Vagina (tissue), 2 donors: Measurements from ENCODE around the gene UBE2N. TPM values are rescaled to one million over a fixed set of nuclear protein-coding genes. Genes with fewer than 3 reads are reported as not detected.

Experiments used
- DNase-seq, 2 donors: peaks; one replicate each; pipeline ENCODE4 v3.0.0-alpha.2; 2017; ENCODE audit errors: extremely low spot score in 2 of 2
- H3K27ac ChIP-seq: fragments of 200-600 bp; sonication (generic); one replicate; pipeline ENCODE4 v1.5.1; 2019
- H3K27me3 ChIP-seq: fragments of 200-600 bp; sonication (generic); one replicate; pipeline ENCODE4 v1.5.1; 2019
- H3K36me3 ChIP-seq, 2 donors: fragments of 200-600 bp; sonication (generic); one replicate each; pipeline ENCODE4 v1.5.1; 2017 to 2019
- H3K4me1 ChIP-seq: fragments of 200-600 bp; sonication (generic); one replicate; pipeline ENCODE4 v1.5.1; 2019
- H3K4me3 ChIP-seq, 2 donors: fragments of 200-600 bp; sonication (generic); 1 replicate in 1 of 2; 2 replicates in 1 of 2; pipeline ENCODE4 v1.5.1; 2016 to 2019
- H3K9me3 ChIP-seq: fragments of 200-600 bp; sonication (generic); one replicate; pipeline ENCODE4 v1.5.1; 2019
- POLR2A ChIP-seq, 2 donors: fragments of 450-650 bp; IDR thresholded peaks; one replicate each; pipeline ENCODE4 v1.6.1; 2017; ENCODE audit warnings: antibody characterized with exemption in 2 of 2, mild to moderate bottlenecking in 2 of 2, moderate library complexity in 2 of 2
- POLR2AphosphoS5 ChIP-seq, 2 donors: sonication (generic); formaldehyde crosslinking; IDR thresholded peaks; one replicate each; pipeline ENCODE4 v1.9.0; 2017; ENCODE audit warnings: antibody characterized with exemption in 2 of 2, mild to moderate bottlenecking in 2 of 2, low read depth in 1 of 2; ENCODE audit not compliant: insufficient read depth in 1 of 2
- intact Hi-C: fragments of 100-400 bp; cut with DNase I; formaldehyde crosslinking; loops from one replicate; pipeline ENCODE4 v1.15.1; 2023
- total RNA-seq: library from RNA; depleted of rRNA; stranded (reverse); fragments of >200 nt; gene quantifications from one replicate; pipeline ENCODE4 v1.2.3, GENCODE V29; 2016
- TF ChIP-seq, protein P1 (sequence below), 3 experiments: fragments of 450-650 bp in 2 of 3; fragments of 200-600 bp in 1 of 3; sonication (generic) in 1 of 3; IDR thresholded peaks; one replicate each; pipeline ENCODE4 v1.5.1; 2017 to 2019; ENCODE audit warnings: antibody characterized with exemption in 3 of 3, mild to moderate bottlenecking in 2 of 3, moderate library complexity in 2 of 3

Gene UBE2N
- total RNA-seq, 1 donor from 2014 or later: 52.5 TPM

GRCh38 chr12:93377252-93378195 is 64.2 kb downstream of the UBE2N start, which contains the start of gene NUDT4:
Gene NUDT4, plus strand, starts transcription at chr12:93377925. Its CDS starts 398 bp downstream, at chr12:93378323.
- H3K27me3 ChIP-seq: no peaks in the 10 kb centered on the region
- TF ChIP-seq POLR2AphosphoS5 (IDR thresholded peaks at IDR 0.05; ENCODE audit: insufficient read depth in 1 of 2, low read depth in 1 of 2) (peak; percentile 70 to 97), POLR2A (IDR thresholded peaks at IDR 0.05) (peak in 1 of 2 donors; percentile 95)
- TF ChIP-seq, protein P1, sequence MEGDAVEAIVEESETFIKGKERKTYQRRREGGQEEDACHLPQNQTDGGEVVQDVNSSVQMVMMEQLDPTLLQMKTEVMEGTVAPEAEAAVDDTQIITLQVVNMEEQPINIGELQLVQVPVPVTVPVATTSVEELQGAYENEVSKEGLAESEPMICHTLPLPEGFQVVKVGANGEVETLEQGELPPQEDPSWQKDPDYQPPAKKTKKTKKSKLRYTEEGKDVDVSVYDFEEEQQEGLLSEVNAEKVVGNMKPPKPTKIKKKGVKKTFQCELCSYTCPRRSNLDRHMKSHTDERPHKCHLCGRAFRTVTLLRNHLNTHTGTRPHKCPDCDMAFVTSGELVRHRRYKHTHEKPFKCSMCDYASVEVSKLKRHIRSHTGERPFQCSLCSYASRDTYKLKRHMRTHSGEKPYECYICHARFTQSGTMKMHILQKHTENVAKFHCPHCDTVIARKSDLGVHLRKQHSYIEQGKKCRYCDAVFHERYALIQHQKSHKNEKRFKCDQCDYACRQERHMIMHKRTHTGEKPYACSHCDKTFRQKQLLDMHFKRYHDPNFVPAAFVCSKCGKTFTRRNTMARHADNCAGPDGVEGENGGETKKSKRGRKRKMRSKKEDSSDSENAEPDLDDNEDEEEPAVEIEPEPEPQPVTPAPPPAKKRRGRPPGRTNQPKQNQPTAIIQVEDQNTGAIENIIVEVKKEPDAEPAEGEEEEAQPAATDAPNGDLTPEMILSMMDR (IDR thresholded peaks at IDR 0.05): no peak
- intact Hi-C loops: no loop called here

DNA sequence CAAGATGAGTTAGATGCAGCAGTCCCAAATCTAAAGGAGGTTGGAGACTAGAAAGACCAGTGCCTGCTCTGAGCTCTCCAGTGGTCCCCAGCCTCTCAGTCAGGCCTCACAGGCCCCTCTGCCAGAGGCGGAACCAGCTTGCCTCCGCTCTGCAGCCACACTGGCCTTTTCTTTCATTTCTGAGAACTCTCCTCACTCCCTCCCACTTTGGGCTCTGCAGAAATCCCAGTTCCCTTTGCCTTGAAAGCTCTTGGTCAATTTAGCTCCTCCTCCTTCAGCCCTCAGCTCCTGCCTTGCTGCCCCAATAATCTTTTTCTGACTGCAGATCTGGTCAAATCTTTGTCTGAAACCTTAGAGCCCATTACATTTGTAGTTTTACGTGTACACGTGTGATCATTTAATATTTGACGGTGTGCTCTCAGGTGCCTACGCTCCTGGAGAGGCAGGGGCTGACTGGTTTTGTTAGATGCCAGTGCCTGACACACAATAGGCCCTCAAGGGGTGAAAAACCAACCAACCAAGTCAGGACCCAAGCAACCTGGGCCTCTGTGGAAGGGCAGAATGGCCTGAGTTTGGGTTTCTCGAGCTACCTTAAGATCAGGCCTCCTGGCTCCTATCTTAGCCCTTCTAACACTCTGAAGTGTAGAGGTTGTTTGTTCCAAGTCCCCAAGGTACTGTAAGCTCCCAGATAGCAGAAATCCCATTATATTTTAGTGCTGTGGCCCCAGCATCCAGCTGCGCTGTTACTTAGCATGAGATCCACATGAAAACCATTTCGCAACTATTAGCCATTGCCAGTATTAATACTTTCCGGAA is 65.1 kb downstream of the UBE2N start:
- intact Hi-C loops: no loop called here
- peak overlapping the region; percentile 91 for H3K27ac ChIP-seq
- no peaks in the 10 kb centered on the region for H3K36me3 ChIP-seq
- H3K9me3 ChIP-seq: no peaks in the 10 kb centered on the region
- peak overlapping the region in 1 of 2 donors; percentile 76 for H3K4me3 ChIP-seq
- TF ChIP-seq POLR2AphosphoS5 (IDR thresholded peaks at IDR 0.05; ENCODE audit: insufficient read depth in 1 of 2, low read depth in 1 of 2): peak in 1 of 2 donors; percentile 21
- no peak for TF ChIP-seq POLR2A (IDR thresholded peaks at IDR 0.05)
- TF ChIP-seq, protein P1 (IDR thresholded peaks at IDR 0.05): no peak
- DNase-seq: no peak
- H3K4me1 ChIP-seq: peaks cover 44% of the 10 kb centered on the region
- H3K27me3 ChIP-seq: no peaks in the 10 kb centered on the region

More at GRCh38 chr12:93377252-93378195, 64.2 kb downstream of the UBE2N start, which contains the start of gene NUDT4:
- H3K4me3 ChIP-seq: peak within 1 kb of the TSS; percentile 76
- peaks cover 53% of the 10 kb centered on the region for H3K4me1 ChIP-seq
- peak within 1 kb of the TSS; percentile 91 for H3K27ac ChIP-seq
- peak; percentile 95 to 97 for DNase-seq
- H3K9me3 ChIP-seq: no peaks in the 10 kb centered on the region
- H3K36me3 ChIP-seq: no peaks in the 10 kb centered on the region

DNA sequence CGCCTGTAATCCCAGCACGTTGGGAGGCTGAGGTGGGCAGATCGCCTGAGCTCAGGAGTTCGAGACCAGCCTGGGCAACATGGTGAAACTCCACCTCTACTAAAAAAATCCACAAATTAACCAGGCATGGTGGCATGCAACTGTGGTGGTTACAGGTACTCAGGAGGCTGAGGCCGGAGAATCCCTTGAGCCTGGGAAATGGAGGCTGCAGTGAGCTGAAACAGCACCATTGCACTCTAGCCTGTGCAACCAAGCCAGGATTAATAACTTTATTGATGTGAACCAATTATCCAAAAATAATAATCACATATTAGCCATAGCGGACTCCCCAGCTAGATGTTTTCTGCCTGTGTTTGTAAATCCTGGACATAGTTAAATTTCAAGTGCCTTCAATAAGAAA is 65.8 kb downstream of the UBE2N start:
- no peaks in the 10 kb centered on the region for H3K27me3 ChIP-seq
- no peaks in the 10 kb centered on the region for H3K36me3 ChIP-seq
- no peak for DNase-seq
- no peak overlapping the region for H3K4me3 ChIP-seq
- intact Hi-C loops: no loop called here
- no peak overlapping the region for H3K27ac ChIP-seq
- no peak for TF ChIP-seq POLR2A (IDR thresholded peaks at IDR 0.05)
- TF ChIP-seq, protein P1 (IDR thresholded peaks at IDR 0.05): no peak
- no peak for TF ChIP-seq POLR2AphosphoS5 (IDR thresholded peaks at IDR 0.05; ENCODE audit: insufficient read depth in 1 of 2, low read depth in 1 of 2)
- peaks cover 37% of the 10 kb centered on the region for H3K4me1 ChIP-seq
- no peaks in the 10 kb centered on the region for H3K9me3 ChIP-seq

GRCh38 chr12:93373961-93374656 is 67.6 kb downstream of the UBE2N start:
- H3K27ac ChIP-seq: no peak overlapping the region
- no peaks in the 10 kb centered on the region for H3K36me3 ChIP-seq
- no peak for DNase-seq
- no peak overlapping the region for H3K4me3 ChIP-seq
- peaks cover 22% of the 10 kb centered on the region for H3K4me1 ChIP-seq
- TF ChIP-seq, protein P1 (IDR thresholded peaks at IDR 0.05): no peak
- TF ChIP-seq POLR2AphosphoS5 (IDR thresholded peaks at IDR 0.05; ENCODE audit: insufficient read depth in 1 of 2, low read depth in 1 of 2): no peak
- no peak for TF ChIP-seq POLR2A (IDR thresholded peaks at IDR 0.05)
- no peaks in the 10 kb centered on the region for H3K9me3 ChIP-seq
- no peaks in the 10 kb centered on the region for H3K27me3 ChIP-seq
- intact Hi-C loops: no loop called here
